ENCODE measurements around the gene BRD2.

The BRD2 gene

GRCh38 chr6:33013608-33014007 lies 45.2 kb downstream of the BRD2 start:
- Histone ChIP-seq H3K4me3 (ENCODE audit: low read length) (no peak overlapping the region), H3K9ac (ENCODE audit: low read length) (no peak overlapping the region), H3F3A (ENCODE audit: insufficient read depth, low read length) (no peaks in the 10 kb centered on the region), H3K36me3 (replicated peaks; ENCODE audit: insufficient read depth, low read length) (no peaks in the 10 kb centered on the region), H3K79me2 (ENCODE audit: low read length) (no peaks in the 10 kb centered on the region), H4K20me1 (ENCODE audit: insufficient read depth, low read length) (no peaks in the 10 kb centered on the region), H3K4me2 (ENCODE audit: low read depth, low read length) (no peak overlapping the region), H3K9me3 (replicated peaks; ENCODE audit: insufficient read depth, low read length) (no peaks in the 10 kb centered on the region), H3K27ac (ENCODE audit: low read length) (no peak overlapping the region), H3K4me1 (ENCODE audit: low read length) (0 out of 2 replicates have a peak, but pooled peaks cover 4% of the 10 kb centered on the region), H3K27me3 (replicated peaks; ENCODE audit: insufficient read depth, low read length) (peaks cover 31% of the 10 kb centered on the region), H2AFZ (ENCODE audit: low read length) (no peak overlapping the region), H3K9me2 (replicated peaks; ENCODE audit: insufficient read depth, low read length) (no peaks in the 10 kb centered on the region)
- TF ChIP-seq EZH2phosphoT487 (IDR thresholded peaks at IDR 0.05; ENCODE audit: low read length): no peak
- TF ChIP-seq, protein P1, sequence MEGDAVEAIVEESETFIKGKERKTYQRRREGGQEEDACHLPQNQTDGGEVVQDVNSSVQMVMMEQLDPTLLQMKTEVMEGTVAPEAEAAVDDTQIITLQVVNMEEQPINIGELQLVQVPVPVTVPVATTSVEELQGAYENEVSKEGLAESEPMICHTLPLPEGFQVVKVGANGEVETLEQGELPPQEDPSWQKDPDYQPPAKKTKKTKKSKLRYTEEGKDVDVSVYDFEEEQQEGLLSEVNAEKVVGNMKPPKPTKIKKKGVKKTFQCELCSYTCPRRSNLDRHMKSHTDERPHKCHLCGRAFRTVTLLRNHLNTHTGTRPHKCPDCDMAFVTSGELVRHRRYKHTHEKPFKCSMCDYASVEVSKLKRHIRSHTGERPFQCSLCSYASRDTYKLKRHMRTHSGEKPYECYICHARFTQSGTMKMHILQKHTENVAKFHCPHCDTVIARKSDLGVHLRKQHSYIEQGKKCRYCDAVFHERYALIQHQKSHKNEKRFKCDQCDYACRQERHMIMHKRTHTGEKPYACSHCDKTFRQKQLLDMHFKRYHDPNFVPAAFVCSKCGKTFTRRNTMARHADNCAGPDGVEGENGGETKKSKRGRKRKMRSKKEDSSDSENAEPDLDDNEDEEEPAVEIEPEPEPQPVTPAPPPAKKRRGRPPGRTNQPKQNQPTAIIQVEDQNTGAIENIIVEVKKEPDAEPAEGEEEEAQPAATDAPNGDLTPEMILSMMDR (IDR thresholded peaks at IDR 0.05; ENCODE audit: low read length): no peak
- no peak for TF ChIP-seq EZH2 (optimal IDR thresholded peaks at IDR 0.05; ENCODE audit: low read depth, low read length)
- no peak for DNase-seq

DNA sequence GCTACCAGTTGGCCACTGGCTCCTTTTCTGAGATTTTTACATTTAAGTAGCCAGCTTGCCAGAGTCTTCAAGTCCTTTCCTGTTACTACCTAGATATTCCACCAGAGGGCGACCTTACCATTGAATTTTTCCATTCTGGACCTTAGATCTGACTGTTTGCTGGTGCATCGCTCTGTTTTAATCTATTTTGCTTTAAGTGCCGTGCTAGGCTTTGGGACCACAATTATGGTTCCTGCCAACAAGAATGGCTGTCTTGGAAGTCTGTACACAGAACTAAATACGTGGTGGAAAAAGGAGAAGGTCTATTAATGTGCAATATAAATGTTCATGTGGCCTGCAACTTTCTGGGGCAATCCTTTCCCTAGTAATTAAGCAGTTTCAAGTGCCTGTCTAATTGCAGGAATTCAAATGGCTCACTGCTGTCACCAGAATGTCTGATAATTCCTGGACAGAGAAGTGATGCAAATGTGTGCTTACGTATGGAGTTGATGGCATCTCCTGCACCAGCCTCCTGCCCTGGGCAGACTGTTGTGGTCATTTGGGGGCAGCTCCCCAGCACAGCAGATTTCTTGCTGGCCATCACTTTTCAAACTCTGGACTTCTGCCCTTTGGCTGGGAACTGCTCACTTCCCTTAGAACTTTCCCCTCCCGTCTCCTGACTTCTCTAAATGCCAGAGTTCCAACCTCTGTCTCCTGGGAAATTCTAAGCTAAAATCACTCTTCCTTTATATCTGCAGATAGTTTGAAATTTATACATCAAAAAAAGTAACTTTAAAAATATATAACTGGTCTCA lies 46.6 kb downstream of the BRD2 start:
- Histone ChIP-seq H3K9me3 (replicated peaks; ENCODE audit: insufficient read depth, low read length) (no peaks in the 10 kb centered on the region), H3K9me2 (replicated peaks; ENCODE audit: insufficient read depth, low read length) (no peaks in the 10 kb centered on the region), H3K4me2 (ENCODE audit: low read depth, low read length) (peak overlapping the region; percentile 10; the same call in 1 of the 2 replicates), H4K20me1 (ENCODE audit: insufficient read depth, low read length) (no peaks in the 10 kb centered on the region), H3K27me3 (replicated peaks; ENCODE audit: insufficient read depth, low read length) (peaks cover 35% of the 10 kb centered on the region), H3K4me3 (ENCODE audit: low read length) (no peak overlapping the region), H3K9ac (ENCODE audit: low read length) (no peak overlapping the region), H3K27ac (ENCODE audit: low read length) (no peak overlapping the region), H3K79me2 (ENCODE audit: low read length) (no peaks in the 10 kb centered on the region), H3K36me3 (replicated peaks; ENCODE audit: insufficient read depth, low read length) (no peaks in the 10 kb centered on the region), H2AFZ (ENCODE audit: low read length) (no peak overlapping the region), H3F3A (ENCODE audit: insufficient read depth, low read length) (no peaks in the 10 kb centered on the region), H3K4me1 (ENCODE audit: low read length) (0 out of 2 replicates have a peak, but pooled peaks cover 4% of the 10 kb centered on the region)
- peak; percentile 72 for DNase-seq
- TF ChIP-seq, protein P1 (IDR thresholded peaks at IDR 0.05; ENCODE audit: low read length): peak; percentile 69
- TF ChIP-seq EZH2phosphoT487 (IDR thresholded peaks at IDR 0.05; ENCODE audit: low read length): no peak

DNA sequence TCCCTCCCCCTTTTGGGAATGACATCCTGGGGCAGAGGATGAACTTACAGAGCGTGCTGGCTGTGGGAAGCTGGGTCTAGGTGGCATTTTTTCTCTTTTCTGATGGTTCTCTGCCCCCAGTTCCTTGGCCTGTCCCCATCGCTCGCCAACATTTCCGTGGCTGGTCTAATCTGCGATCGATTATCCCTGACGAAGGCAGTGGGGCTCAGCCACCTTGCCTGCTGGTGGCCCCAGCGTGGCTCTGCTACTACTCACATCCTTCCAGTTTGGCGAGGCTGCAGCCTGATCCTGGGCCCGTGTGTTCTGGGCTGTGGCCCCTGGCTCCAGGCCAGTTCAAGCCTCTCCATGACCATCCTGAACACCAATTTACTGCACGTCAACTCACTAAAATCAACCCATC lies 47.4 kb downstream of the BRD2 start:
- 0 out of 2 replicates have a peak, but pooled peaks cover 4% of the 10 kb centered on the region for H3K4me1 ChIP-seq (ENCODE audit: low read length)
- H3K79me2 ChIP-seq (ENCODE audit: low read length): no peaks in the 10 kb centered on the region
- H3K4me2 ChIP-seq (ENCODE audit: low read depth, low read length): no peak overlapping the region
- no peak overlapping the region for H3K27ac ChIP-seq (ENCODE audit: low read length)
- no peaks in the 10 kb centered on the region for H4K20me1 ChIP-seq (ENCODE audit: insufficient read depth, low read length)
- H3K9me3 ChIP-seq (replicated peaks; ENCODE audit: insufficient read depth, low read length): no peaks in the 10 kb centered on the region
- H3K9me2 ChIP-seq (replicated peaks; ENCODE audit: insufficient read depth, low read length): no peaks in the 10 kb centered on the region
- no peak overlapping the region for H2AFZ ChIP-seq (ENCODE audit: low read length)
- H3K36me3 ChIP-seq (replicated peaks; ENCODE audit: insufficient read depth, low read length): no peaks in the 10 kb centered on the region
- H3K27me3 ChIP-seq (replicated peaks; ENCODE audit: insufficient read depth, low read length): peaks cover 35% of the 10 kb centered on the region
- TF ChIP-seq EZH2 (optimal IDR thresholded peaks at IDR 0.05; ENCODE audit: low read depth, low read length) (no peak), EZH2phosphoT487 (IDR thresholded peaks at IDR 0.05; ENCODE audit: low read length) (no peak)
- TF ChIP-seq, protein P1 (IDR thresholded peaks at IDR 0.05; ENCODE audit: low read length): no peak
- no peak overlapping the region for H3K4me3 ChIP-seq (ENCODE audit: low read length)
- DNase-seq: no peak
- no peak overlapping the region for H3K9ac ChIP-seq (ENCODE audit: low read length)
- H3F3A ChIP-seq (ENCODE audit: insufficient read depth, low read length): no peaks in the 10 kb centered on the region
